PFSK-1 (cell line): Measurements from ENCODE around the gene UNC93A.

Experiments used
- FOXP2 ChIP-seq: optimal IDR thresholded peaks from 2 replicates; pipeline ENCODE3; 2011; ENCODE audit warnings: borderline replicate concordance, control low read depth, inconsistent platforms; ENCODE audit not compliant: insufficient read depth; ENCODE audit errors: extremely low read length, extremely low read depth
- POLR2AphosphoS5 ChIP-seq: IDR thresholded peaks from 2 replicates; pipeline ENCODE4 v1.6.1; 2012; ENCODE audit warnings: low read depth, mild to moderate bottlenecking, control low read depth, low read length, moderate library complexity
- REST ChIP-seq, 2 experiments: IDR thresholded peaks; 2 replicates each; pipeline versions ENCODE4 v1.6.1 to v1.8.0; 2011 to 2012; ENCODE audit warnings: low read depth in 2 of 2, low read length in 2 of 2, control low read depth in 1 of 2, inconsistent platforms in 1 of 2, mild to moderate bottlenecking in 1 of 2, moderate library complexity in 1 of 2; ENCODE audit not compliant: insufficient read depth in 1 of 2
- SIN3A ChIP-seq: IDR thresholded peaks from 2 replicates; pipeline ENCODE4 v1.6.1; 2012; ENCODE audit warnings: mild to moderate bottlenecking, low read length, moderate library complexity, borderline replicate concordance; ENCODE audit not compliant: insufficient read depth
- TAF1 ChIP-seq: IDR thresholded peaks from 2 replicates; pipeline ENCODE4 v1.6.1; 2012; ENCODE audit warnings: low read length, control low read depth, borderline replicate concordance; ENCODE audit not compliant: insufficient read depth

The UNC93A gene

GRCh38 chr6:167270499-167271311, 20.4 kb upstream of the UNC93A start:
- no peak for TF ChIP-seq TAF1
- no peak for TF ChIP-seq SIN3A
- TF ChIP-seq FOXP2 = no peak
- no peak for TF ChIP-seq POLR2AphosphoS5
- TF ChIP-seq REST (IDR thresholded peaks at IDR 0.05; ENCODE audit: insufficient read depth in 1 of 2, low read depth in 2 of 2, low read length in 2 of 2) = no peak

GRCh38 chr6:167272151-167272550, 19.0 kb upstream of the UNC93A start:
- TF ChIP-seq POLR2AphosphoS5 (no peak), SIN3A (no peak), FOXP2 (no peak), TAF1 (no peak), REST (IDR thresholded peaks at IDR 0.05; ENCODE audit: insufficient read depth in 1 of 2, low read depth in 2 of 2, low read length in 2 of 2) (no peak)

- TF ChIP-seq POLR2AphosphoS5 (no peak), TAF1 (no peak), FOXP2 (no peak), REST (IDR thresholded peaks at IDR 0.05; ENCODE audit: insufficient read depth in 1 of 2, low read depth in 2 of 2, low read length in 2 of 2) (no peak), SIN3A (no peak)
Observed at GRCh38 chr6:167272696-167273379, 18.3 kb upstream of the UNC93A start.

- TF ChIP-seq REST (IDR thresholded peaks at IDR 0.05; ENCODE audit: insufficient read depth in 1 of 2, low read depth in 2 of 2, low read length in 2 of 2) = peak in 1 of 2 experiments; percentile 51; a peak in 1 of 4 replicates
- peak; percentile 73; the same call in 1 of the 2 replicates for TF ChIP-seq SIN3A
- peak; percentile 47; the same call in 1 of the 2 replicates for TF ChIP-seq TAF1
- TF ChIP-seq POLR2AphosphoS5 = peak; percentile 20; the same call in 1 of the 2 replicates
- peak; percentile 69 for TF ChIP-seq FOXP2
Observed at GRCh38 chr6:167274270-167274669, 16.8 kb upstream of the UNC93A start.
